Measurements from ENCODE around the gene MADD. TPM values are rescaled to one million over a fixed set of nuclear protein-coding genes. Genes with fewer than 3 reads are reported as not detected.

MADD gene
- total RNA-seq, 1 donor from 2014 or later = 29.6 TPM

DNA sequence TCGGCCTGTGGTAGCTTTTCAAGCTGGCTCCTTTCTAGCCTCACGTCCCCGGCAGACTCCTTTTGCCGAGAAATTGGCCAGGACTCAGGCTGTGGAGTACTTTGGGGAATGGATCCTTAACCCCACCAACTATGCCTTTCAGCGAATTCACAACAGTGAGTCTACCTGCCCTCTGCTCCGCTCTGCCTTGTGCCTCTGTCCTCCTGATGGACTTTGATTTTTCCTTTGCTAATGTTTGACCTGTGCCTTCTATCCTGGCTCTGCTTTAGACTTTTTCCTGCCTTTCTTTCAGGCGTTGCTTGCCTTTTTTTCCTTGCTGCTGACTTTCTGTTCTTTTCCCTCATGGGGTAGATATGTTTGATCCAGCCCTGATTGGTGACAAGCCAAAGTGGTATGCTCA lies 12.5 kb downstream of the MADD start:
- TF ChIP-seq CTCF (IDR thresholded peaks at IDR 0.05) = no peak
- H3K27ac Mint-ChIP-seq (ENCODE audit: unreplicated experiment) = no peak overlapping the region
- no peaks in the 10 kb centered on the region for H3K27me3 Mint-ChIP-seq (ENCODE audit: low read depth)
- H3K4me1 Mint-ChIP-seq (ENCODE audit: low read depth) = no peaks in the 10 kb centered on the region
- peaks cover 50% of the 10 kb centered on the region for H3K36me3 Mint-ChIP-seq (ENCODE audit: low read depth)
- no peak overlapping the region for H3K4me3 Mint-ChIP-seq (ENCODE audit: unreplicated experiment)
- peak; percentile 30 for DNase-seq (ENCODE audit: low spot score)
- H3K9me3 Mint-ChIP-seq (ENCODE audit: low read depth) = no peaks in the 10 kb centered on the region

DNA sequence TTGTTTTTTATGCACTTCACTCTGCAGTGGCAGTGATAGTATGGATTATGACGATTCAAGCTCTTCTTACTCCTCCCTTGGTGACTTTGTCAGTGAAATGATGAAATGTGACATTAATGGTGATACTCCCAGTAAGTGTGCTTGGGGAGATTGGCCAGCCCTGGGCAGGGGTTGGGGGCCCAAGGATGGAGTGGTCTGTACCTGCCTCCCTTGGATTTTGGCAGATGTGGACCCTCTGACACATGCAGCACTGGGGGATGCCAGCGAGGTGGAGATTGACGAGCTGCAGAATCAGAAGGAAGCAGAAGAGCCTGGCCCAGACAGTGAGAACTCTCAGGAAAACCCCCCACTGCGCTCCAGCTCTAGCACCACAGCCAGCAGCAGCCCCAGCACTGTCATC lies 14.2 kb downstream of the MADD start:
- peaks cover 54% of the 10 kb centered on the region for H3K36me3 Mint-ChIP-seq (ENCODE audit: low read depth)
- no peaks in the 10 kb centered on the region for H3K9me3 Mint-ChIP-seq (ENCODE audit: low read depth)
- H3K4me1 Mint-ChIP-seq (ENCODE audit: low read depth) = no peaks in the 10 kb centered on the region
- no peaks in the 10 kb centered on the region for H3K27me3 Mint-ChIP-seq (ENCODE audit: low read depth)
- no peak overlapping the region for H3K27ac Mint-ChIP-seq (ENCODE audit: unreplicated experiment)
- no peak for DNase-seq (ENCODE audit: low spot score)
- no peak overlapping the region for H3K4me3 Mint-ChIP-seq (ENCODE audit: unreplicated experiment)
- no peak for TF ChIP-seq CTCF (IDR thresholded peaks at IDR 0.05)

DNA sequence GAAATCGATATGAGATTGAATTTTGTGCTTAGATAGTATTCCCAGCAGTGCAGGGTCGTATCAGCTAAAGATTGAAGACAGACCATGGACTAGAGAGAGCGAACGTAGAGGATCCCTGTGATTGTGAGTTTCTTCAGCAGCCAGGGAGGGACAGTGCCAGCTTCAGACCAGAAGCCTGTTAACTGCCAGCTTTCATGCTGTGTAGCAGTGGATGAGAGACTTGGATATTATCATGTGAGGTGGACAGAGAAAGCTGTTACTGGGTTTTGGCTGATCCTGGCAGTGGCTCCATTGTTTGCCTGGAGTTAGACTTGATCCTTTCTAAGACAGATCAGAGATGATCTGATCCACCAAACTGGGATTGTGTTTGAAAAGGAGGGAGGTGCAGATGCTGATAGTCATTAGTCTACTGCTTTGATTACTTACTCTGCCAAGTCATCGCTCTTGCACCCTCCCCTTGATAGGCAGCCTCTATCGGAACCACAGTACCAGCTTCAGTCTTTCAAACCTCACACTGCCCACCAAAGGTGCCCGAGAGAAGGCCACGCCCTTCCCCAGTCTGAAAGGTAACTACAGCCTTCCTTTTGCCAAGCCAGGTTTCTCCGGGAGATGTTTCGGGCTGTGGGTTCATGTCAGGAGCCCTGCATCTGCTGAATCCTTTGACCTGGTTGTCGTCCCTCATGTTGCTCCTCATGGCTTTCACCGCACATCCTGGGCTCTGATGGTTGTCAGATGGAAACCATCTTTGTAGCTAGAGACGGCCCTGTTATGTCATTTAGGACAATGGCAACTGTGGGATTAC lies 16.2 kb downstream of the MADD start:
- Mint-ChIP-seq H3K4me1 (ENCODE audit: low read depth) (no peaks in the 10 kb centered on the region), H3K36me3 (ENCODE audit: low read depth) (peaks cover 65% of the 10 kb centered on the region), H3K27me3 (ENCODE audit: low read depth) (no peaks in the 10 kb centered on the region), H3K27ac (ENCODE audit: unreplicated experiment) (no peak overlapping the region), H3K9me3 (ENCODE audit: low read depth) (no peaks in the 10 kb centered on the region), H3K4me3 (ENCODE audit: unreplicated experiment) (no peak overlapping the region)
- TF ChIP-seq CTCF (IDR thresholded peaks at IDR 0.05) = no peak
- no peak for DNase-seq (ENCODE audit: low spot score)

- Mint-ChIP-seq H3K4me3 (ENCODE audit: unreplicated experiment) (no peak overlapping the region), H3K4me1 (ENCODE audit: low read depth) (no peaks in the 10 kb centered on the region), H3K36me3 (ENCODE audit: low read depth) (peaks cover 60% of the 10 kb centered on the region), H3K9me3 (ENCODE audit: low read depth) (no peaks in the 10 kb centered on the region), H3K27me3 (ENCODE audit: low read depth) (no peaks in the 10 kb centered on the region), H3K27ac (ENCODE audit: unreplicated experiment) (no peak overlapping the region)
- DNase-seq (ENCODE audit: low spot score) = no peak
- no peak for TF ChIP-seq CTCF (IDR thresholded peaks at IDR 0.05)
Measured at GRCh38 chr11:47288066-47288465, 18.1 kb downstream of the MADD start.

- H3K9me3 Mint-ChIP-seq (ENCODE audit: low read depth) = no peaks in the 10 kb centered on the region
- no peaks in the 10 kb centered on the region for H3K27me3 Mint-ChIP-seq (ENCODE audit: low read depth)
- H3K27ac Mint-ChIP-seq (ENCODE audit: unreplicated experiment) = no peak overlapping the region
- H3K4me1 Mint-ChIP-seq (ENCODE audit: low read depth) = no peaks in the 10 kb centered on the region
- no peak for DNase-seq (ENCODE audit: low spot score)
- no peak for TF ChIP-seq CTCF (IDR thresholded peaks at IDR 0.05)
- H3K4me3 Mint-ChIP-seq (ENCODE audit: unreplicated experiment) = no peak overlapping the region
- peaks cover 53% of the 10 kb centered on the region for H3K36me3 Mint-ChIP-seq (ENCODE audit: low read depth)
Measured at GRCh38 chr11:47289856-47290255, 19.9 kb downstream of the MADD start.

Data from chondrocyte (in vitro differentiated cells).